HepG2 (cell line): ENCODE measurements around the gene ANKRD40. TPM values are rescaled to one million over a fixed set of nuclear protein-coding genes. Genes with fewer than 3 reads are reported as not detected.

Source experiments
- ATAC-seq: fragments of 200-7000 bp; cut with Tn5 transposase; 3 replicates; pipeline ENCODE4 v1.9.1; 2020; ENCODE audit warnings: mild to moderate bottlenecking, moderate library complexity
- BruUV-seq: library from RNA; stranded (reverse); fragments of 400-500 nt; replicated peaks from 2 replicates; lab custom pipeline; 2021; lab: Mats Ljungman, UMichigan
- CTCF ChIA-PET: fragments of 300-600 bp; formaldehyde crosslinking; extraction: SDS; loops from one replicate; lab custom pipeline; 2021; ENCODE audit warnings: low total read pairs, inconsistent platforms, low intra/inter-chr PET ratio; lab: Yijun Ruan, JAX
- POLR2A ChIA-PET: fragments of 350-600 bp; sonication (Branson Sonifier 250); formaldehyde crosslinking; loops from one replicate; lab custom pipeline; 2020; ENCODE audit warnings: antibody characterized with exemption, inconsistent platforms; lab: Yijun Ruan, JAX
- DNase-seq: peaks from one replicate; pipeline ENCODE4 v3.0.0-alpha.2; 2015; ENCODE audit warnings: low spot score
- FAIRE-seq: peaks from 3 replicates; lab custom pipeline; 2011; peaks lifted over from hg19 to GRCh38; lab: Jason Lieb, UNC
- H2AFZ ChIP-seq: one replicate; pipeline ENCODE4 v1.6.1; 2011; ENCODE audit warnings: low read length, inconsistent platforms
- H3K27ac ChIP-seq: fragments of 300-600 bp; 3 replicates; pipeline ENCODE4 v1.8.0; 2011; ENCODE audit warnings: mixed run types, mild to moderate bottlenecking, mixed read lengths, low read length, inconsistent platforms; ENCODE audit not compliant: insufficient read depth; ENCODE audit errors: extremely low read length
- H3K27me3 ChIP-seq, 2 experiments: fragments of 200-600 bp in 1 of 2; 2 replicates in 1 of 2; 3 replicates in 1 of 2; pipeline versions ENCODE4 v1.6.0 to v1.8.0; 2011; ENCODE audit warnings: low read length in 2 of 2, mild to moderate bottlenecking in 2 of 2, moderate library complexity in 2 of 2, inconsistent platforms in 1 of 2; ENCODE audit not compliant: insufficient read depth in 2 of 2, control insufficient read depth in 1 of 2
- H3K36me3 ChIP-seq, 2 experiments: fragments of 200-600 bp in 1 of 2; replicated peaks in 1 of 2; 2 replicates in 1 of 2; 3 replicates in 1 of 2; pipeline versions ENCODE4 v1.5.1 to v1.8.0; 2011; ENCODE audit warnings: low read length in 2 of 2, inconsistent platforms in 1 of 2; ENCODE audit not compliant: insufficient read depth in 2 of 2, control insufficient read depth in 1 of 2
- H3K4me1 ChIP-seq: 2 replicates; pipeline ENCODE4 v1.5.1; 2012; ENCODE audit warnings: low read length, inconsistent platforms; ENCODE audit not compliant: insufficient read depth
- H3K4me2 ChIP-seq: 2 replicates; pipeline ENCODE4 v1.6.0; 2011; ENCODE audit warnings: low read depth, low read length, inconsistent platforms
- H3K4me3 ChIP-seq, 3 experiments: fragments of 200-600 bp in 1 of 3; sonication (generic), shearing (Covaris generic) in 1 of 3; replicated peaks in 1 of 3; 2 replicates each; pipeline ENCODE4 v1.5.1; 2011 to 2016; ENCODE audit warnings: low read length in 3 of 3, inconsistent platforms in 2 of 3, low read depth in 2 of 3, mild to moderate bottlenecking in 2 of 3, control low read depth in 1 of 3, mixed read lengths in 1 of 3; ENCODE audit not compliant: insufficient read depth in 1 of 3
- H3K79me2 ChIP-seq: one replicate; pipeline ENCODE4 v1.6.1; 2011; ENCODE audit warnings: low read length, inconsistent platforms; ENCODE audit not compliant: insufficient read depth
- H3K9ac ChIP-seq: 2 replicates; pipeline ENCODE4 v1.6.0; 2011; ENCODE audit warnings: mild to moderate bottlenecking, low read depth, low read length, inconsistent platforms; ENCODE audit not compliant: insufficient read depth
- H3K9me3 ChIP-seq: 2 replicates; pipeline ENCODE4 v1.5.1; 2012; ENCODE audit warnings: mild to moderate bottlenecking, low read length
- H4K20me1 ChIP-seq: 2 replicates; pipeline ENCODE4 v1.6.0; 2011; ENCODE audit warnings: inconsistent platforms, mild to moderate bottlenecking, low read length, moderate library complexity; ENCODE audit not compliant: insufficient read depth
- ETV5 ChIP-seq: IDR thresholded peaks from 2 replicates; pipeline ENCODE4 v1.6.1; 2018; ENCODE audit warnings: missing biosample characterization, missing genetic modification reagents, inconsistent platforms, borderline replicate concordance
- PRDM4 ChIP-seq: sonication (generic); formaldehyde crosslinking; IDR thresholded peaks from 2 replicates; pipeline ENCODE4 v1.9.0; 2021; ENCODE audit warnings: missing genetic modification reagents, borderline replicate concordance
- SP4 ChIP-seq: sonication (generic); formaldehyde crosslinking; IDR thresholded peaks from 2 replicates; pipeline ENCODE4 v1.8.1; 2023; ENCODE audit warnings: mild to moderate bottlenecking, missing genetic modification reagents
- ZNF513 ChIP-seq: sonication (generic); formaldehyde crosslinking; conservative IDR thresholded peaks from 2 replicates; pipeline ENCODE4 v1.5.0; 2020; ENCODE audit warnings: missing genetic modification reagents
- ZNF597 ChIP-seq: sonication (generic); formaldehyde crosslinking; IDR thresholded peaks from 2 replicates; pipeline ENCODE4 v1.5.0; 2020; ENCODE audit warnings: missing genetic modification reagents
- WGBS: methylation state at CpG from one replicate; pipeline ENCODE4 v1.1.6; 2017; ENCODE audit warnings: low lambda C conversion rate; 5-methylcytosine and 5-hydroxymethylcytosine counted together
- in situ Hi-C: cut with HindIII; loops from 2 replicates; pipeline ENCODE4 v1.10.0; 2017; ENCODE audit warnings: low pct_unique_long_range_greater_than_20kb; ENCODE audit not compliant: extremely low pct_ligation_motif_present
- intact Hi-C: fragments of 100-400 bp; cut with micrococcal nuclease; formaldehyde crosslinking; loops from one replicate; pipeline ENCODE4 v1.10.0; 2022; ENCODE audit not compliant: unreplicated experiment
- polyA plus RNA-seq, 8 experiments: library from polyadenylated mRNA; depleted of rRNA in 3 of 8; stranded (reverse) in 7 of 8; unstranded in 1 of 8; fragments of >200 nt; fragmentation: Illumina TruSeq in 4 of 8; extraction: Trizol in 4 of 8; gene quantifications; 2 replicates each; pipeline versions ENCODE4 v1.2.1 to v1.2.3, GENCODE V29; 2011 to 2016; ENCODE audit warnings: low read depth in 4 of 8, missing spikeins in 1 of 8, mixed read lengths in 1 of 8; ENCODE audit not compliant: insufficient read depth in 1 of 8
- total RNA-seq, 5 experiments: library from RNA; depleted of rRNA; stranded (reverse); fragments of >200 nt; fragmentation: Illumina TruSeq; extraction: Trizol; gene quantifications; 2 replicates each; pipeline ENCODE4 v1.2.3, GENCODE V29; 2016; ENCODE audit warnings: low read depth in 1 of 5
- TF ChIP-seq, protein P1 (sequence below): fragments of 450-650 bp; IDR thresholded peaks from 2 replicates; pipeline ENCODE4 v1.6.1; 2017; ENCODE audit warnings: mild to moderate bottlenecking
- TF ChIP-seq, protein P2 (sequence below): IDR thresholded peaks from 2 replicates; pipeline ENCODE4 v1.6.1; 2016; ENCODE audit warnings: control low read depth
- TF ChIP-seq, protein P3 (sequence below): sonication (generic); formaldehyde crosslinking; IDR thresholded peaks from 2 replicates; pipeline ENCODE4 v1.8.0; 2022; ENCODE audit warnings: missing genetic modification reagents, mild to moderate bottlenecking, inconsistent platforms, borderline replicate concordance

ANKRD40 gene
- total and polyA plus RNA-seq, 2 of the 13 experiments (the other 11 are each of a cell fraction or from before 2014, with no cell fraction given) = 35.0 to 46.4 TPM

DNA sequence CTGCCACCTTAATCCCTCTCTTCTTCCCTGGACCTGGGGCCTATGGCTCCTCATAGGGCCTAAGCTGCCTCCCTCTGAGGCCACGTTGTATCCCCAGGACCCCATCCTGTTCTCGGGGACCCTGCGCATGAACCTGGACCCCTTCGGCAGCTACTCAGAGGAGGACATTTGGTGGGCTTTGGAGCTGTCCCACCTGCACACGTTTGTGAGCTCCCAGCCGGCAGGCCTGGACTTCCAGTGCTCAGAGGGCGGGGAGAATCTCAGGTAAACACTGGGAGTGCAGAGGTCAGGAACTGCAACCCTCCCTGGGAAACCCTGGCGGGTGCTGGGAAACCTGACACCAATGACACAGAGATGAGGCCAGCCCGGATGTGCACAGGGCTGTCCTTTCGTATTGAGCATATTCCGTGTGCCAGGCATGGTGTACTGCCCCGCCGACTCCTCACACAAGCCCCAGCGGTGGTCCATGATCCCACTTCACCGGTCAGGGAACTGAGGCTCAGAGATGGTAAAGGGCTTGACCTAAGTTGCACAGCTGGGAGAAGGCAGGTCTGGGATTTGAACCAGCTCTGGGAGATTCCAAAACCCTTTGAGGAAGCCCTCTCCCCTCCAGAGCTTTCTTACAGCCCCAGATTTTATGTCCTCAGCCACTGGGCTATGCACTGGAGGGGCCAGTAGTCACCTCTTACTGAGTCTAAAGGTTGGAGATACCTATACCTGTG is 22.9 kb downstream of the ANKRD40 start:
- Histone ChIP-seq H3K79me2 (peaks cover 18% of the 10 kb centered on the region), H3K4me1 (peaks cover 98% of the 10 kb centered on the region), H3K9me3 (no peaks in the 10 kb centered on the region), H3K4me3 (peak overlapping the region; percentile 23 to 75 (median 38); a peak in 5 of 6 replicates), H3K27me3 (no peaks in the 10 kb centered on the region; a peak in 1 of 5 replicates), H4K20me1 (no peaks in the 10 kb centered on the region), H3K36me3 (no peaks in the 10 kb centered on the region), H2AFZ (no peak overlapping the region), H3K4me2 (peak overlapping the region; percentile 93), H3K9ac (peak overlapping the region; percentile 87), H3K27ac (peak overlapping the region; percentile 99)
- POLR2A ChIA-PET = interaction anchor here (0.9 to 21.3 kb wide), 23 partner anchors 9 to 260 kb away, joined by 3 to 839 read pairs (median 9); partner anchors contain the start of genes ABCC3, ANKRD40, CACNA1G and LUC7L3
- under 1% methylated on average over 14 of the region's 15 CpGs for WGBS
- peak; percentile 98 for DNase-seq
- CTCF ChIA-PET = interaction anchor here (1.4 kb wide), 2 partner anchors 10 to 21 kb away, joined by 3 to 6 read pairs; no protein-coding TSS in a partner anchor
- ATAC-seq = peak; percentile 79
- peak; percentile 99 for FAIRE-seq
- intact Hi-C loops = loop anchor here (1.0 kb wide), 1 partner anchor 9 kb away; no protein-coding TSS in a partner anchor
- BruUV-seq = no TSS peak
- in situ Hi-C loops = no loop called here
- TF ChIP-seq ZNF597 = no peak
- TF ChIP-seq SP4 (CRISPR knock-in tag) = peak; percentile 57; the same call in 1 of the 2 replicates
- TF ChIP-seq ZNF513 (CRISPR knock-in tag) = 0 out of 2 replicates have a peak, but pooled peaks have one; percentile 65
- no peak for TF ChIP-seq PRDM4
- peak; percentile 98 for TF ChIP-seq ETV5 (CRISPR knock-in tag)
- TF ChIP-seq, protein P1, sequence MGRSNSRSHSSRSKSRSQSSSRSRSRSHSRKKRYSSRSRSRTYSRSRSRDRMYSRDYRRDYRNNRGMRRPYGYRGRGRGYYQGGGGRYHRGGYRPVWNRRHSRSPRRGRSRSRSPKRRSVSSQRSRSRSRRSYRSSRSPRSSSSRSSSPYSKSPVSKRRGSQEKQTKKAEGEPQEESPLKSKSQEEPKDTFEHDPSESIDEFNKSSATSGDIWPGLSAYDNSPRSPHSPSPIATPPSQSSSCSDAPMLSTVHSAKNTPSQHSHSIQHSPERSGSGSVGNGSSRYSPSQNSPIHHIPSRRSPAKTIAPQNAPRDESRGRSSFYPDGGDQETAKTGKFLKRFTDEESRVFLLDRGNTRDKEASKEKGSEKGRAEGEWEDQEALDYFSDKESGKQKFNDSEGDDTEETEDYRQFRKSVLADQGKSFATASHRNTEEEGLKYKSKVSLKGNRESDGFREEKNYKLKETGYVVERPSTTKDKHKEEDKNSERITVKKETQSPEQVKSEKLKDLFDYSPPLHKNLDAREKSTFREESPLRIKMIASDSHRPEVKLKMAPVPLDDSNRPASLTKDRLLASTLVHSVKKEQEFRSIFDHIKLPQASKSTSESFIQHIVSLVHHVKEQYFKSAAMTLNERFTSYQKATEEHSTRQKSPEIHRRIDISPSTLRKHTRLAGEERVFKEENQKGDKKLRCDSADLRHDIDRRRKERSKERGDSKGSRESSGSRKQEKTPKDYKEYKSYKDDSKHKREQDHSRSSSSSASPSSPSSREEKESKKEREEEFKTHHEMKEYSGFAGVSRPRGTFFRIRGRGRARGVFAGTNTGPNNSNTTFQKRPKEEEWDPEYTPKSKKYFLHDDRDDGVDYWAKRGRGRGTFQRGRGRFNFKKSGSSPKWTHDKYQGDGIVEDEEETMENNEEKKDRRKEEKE = no peak
- TF ChIP-seq, protein P2, sequence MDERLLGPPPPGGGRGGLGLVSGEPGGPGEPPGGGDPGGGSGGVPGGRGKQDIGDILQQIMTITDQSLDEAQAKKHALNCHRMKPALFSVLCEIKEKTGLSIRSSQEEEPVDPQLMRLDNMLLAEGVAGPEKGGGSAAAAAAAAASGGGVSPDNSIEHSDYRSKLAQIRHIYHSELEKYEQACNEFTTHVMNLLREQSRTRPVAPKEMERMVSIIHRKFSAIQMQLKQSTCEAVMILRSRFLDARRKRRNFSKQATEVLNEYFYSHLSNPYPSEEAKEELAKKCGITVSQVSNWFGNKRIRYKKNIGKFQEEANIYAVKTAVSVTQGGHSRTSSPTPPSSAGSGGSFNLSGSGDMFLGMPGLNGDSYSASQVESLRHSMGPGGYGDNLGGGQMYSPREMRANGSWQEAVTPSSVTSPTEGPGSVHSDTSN = no peak
- TF ChIP-seq, protein P3, sequence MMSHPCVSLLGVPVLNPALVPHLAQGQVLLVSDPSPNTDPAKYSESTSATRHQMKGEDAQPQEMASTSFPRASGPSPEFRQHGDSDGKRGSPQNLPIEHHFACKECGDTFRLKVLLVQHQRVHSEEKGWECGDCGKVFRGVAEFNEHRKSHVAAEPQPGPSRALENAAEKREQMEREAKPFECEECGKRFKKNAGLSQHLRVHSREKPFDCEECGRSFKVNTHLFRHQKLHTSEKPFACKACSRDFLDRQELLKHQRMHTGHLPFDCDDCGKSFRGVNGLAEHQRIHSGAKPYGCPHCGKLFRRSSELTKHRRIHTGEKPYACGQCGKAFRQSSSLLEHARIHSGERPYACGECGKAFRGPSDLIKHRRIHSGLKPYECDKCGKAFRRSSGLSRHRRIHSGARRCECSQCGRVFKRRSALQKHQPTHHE (CRISPR knock-in tag) = peak; percentile 74; the same call in 1 of the 2 replicates
